ENCODE data around the gene BRI3. TPM values are rescaled to one million over a fixed set of nuclear protein-coding genes. Genes with fewer than 3 reads are reported as not detected.

BRI3 gene
- total RNA-seq, 1 donor from 2014 or later: 61.6 TPM

DNA sequence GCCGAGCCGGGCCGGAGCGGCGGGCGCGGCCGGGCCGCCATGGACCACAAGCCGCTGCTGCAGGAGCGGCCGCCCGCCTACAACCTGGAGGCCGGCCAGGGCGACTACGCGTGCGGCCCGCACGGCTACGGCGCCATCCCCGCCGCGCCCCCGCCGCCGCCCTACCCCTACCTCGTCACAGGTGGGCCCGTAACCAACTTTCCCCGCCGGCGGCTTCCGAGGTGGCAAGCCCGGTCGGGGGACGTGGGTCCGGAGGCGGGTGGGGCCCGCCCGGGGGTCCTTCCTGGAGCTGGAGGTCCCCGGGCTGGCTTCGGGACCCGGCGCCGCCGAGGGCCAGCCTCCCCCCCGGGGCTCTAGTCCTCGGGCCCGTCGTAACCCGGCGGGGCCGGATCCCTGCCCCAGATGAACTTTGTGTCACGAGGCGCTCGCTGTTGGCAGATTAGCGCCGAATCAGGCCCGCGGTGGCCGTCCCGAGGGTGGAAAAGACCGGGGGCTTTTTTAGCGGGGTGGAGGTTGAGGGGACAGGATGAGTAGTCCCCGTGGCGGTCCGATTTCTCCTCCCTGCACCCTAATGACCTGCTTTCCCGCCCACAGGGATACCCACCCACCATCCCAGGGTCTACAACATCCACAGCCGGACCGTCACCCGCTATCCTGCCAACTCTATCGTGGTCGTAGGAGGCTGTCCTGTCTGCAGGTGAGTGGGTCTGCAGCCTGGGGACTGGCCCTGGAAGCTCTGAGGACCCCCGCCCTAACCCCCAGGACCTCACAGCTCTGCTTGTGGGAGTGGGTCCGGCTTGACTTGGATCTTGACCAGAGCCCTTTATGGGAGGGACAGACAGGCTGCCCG, 496 bp downstream of the BRI3 start:
- Histone ChIP-seq H3K27me3 (no peaks in the 10 kb centered on the region), H3K4me3 (peak overlapping the region; percentile 93 to 100), H3K36me3 (no peaks in the 10 kb centered on the region), H3K9me3 (no peaks in the 10 kb centered on the region), H3K4me1 (peaks cover 29 to 38% of the 10 kb centered on the region in 2 donors), H3K27ac (peak overlapping the region; percentile 99)
- intact Hi-C loops (cut with DNase I): loop anchor here (1.0 to 10.0 kb wide), 7 partner anchors 30 to 1223 kb away; partner anchors contain the start of genes LMTK2, NPTX2, TECPR1 and TRRAP
- no peak for DNase-seq (ENCODE audit: low spot score in 2 of 2)
- TF ChIP-seq, protein P1, sequence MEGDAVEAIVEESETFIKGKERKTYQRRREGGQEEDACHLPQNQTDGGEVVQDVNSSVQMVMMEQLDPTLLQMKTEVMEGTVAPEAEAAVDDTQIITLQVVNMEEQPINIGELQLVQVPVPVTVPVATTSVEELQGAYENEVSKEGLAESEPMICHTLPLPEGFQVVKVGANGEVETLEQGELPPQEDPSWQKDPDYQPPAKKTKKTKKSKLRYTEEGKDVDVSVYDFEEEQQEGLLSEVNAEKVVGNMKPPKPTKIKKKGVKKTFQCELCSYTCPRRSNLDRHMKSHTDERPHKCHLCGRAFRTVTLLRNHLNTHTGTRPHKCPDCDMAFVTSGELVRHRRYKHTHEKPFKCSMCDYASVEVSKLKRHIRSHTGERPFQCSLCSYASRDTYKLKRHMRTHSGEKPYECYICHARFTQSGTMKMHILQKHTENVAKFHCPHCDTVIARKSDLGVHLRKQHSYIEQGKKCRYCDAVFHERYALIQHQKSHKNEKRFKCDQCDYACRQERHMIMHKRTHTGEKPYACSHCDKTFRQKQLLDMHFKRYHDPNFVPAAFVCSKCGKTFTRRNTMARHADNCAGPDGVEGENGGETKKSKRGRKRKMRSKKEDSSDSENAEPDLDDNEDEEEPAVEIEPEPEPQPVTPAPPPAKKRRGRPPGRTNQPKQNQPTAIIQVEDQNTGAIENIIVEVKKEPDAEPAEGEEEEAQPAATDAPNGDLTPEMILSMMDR (IDR thresholded peaks at IDR 0.05): no peak

DNA sequence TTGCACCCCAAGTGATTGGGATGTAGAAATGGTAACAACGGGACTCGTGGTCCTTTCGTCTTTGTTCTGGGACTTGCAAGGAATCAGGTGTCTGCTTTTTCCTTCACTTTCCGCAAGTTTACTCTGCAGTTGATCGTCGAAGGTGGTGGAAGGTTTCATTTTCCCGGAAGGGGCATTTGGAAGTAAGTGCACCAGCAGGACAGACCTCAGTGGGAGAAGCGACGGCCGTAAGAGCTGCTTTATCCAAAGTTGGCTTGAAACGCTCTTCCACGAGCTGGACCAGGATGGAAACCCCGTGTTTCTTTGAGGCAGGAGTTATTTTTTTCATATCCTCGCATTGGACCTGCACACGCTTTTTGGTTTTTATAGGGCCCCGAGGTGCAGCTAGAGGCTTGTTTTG, 1.2 kb downstream of the BRI3 start:
- peak overlapping the region; percentile 93 to 100 for H3K4me3 ChIP-seq
- TF ChIP-seq, protein P1 (IDR thresholded peaks at IDR 0.05): no peak
- H3K27me3 ChIP-seq: no peaks in the 10 kb centered on the region
- DNase-seq (ENCODE audit: low spot score in 2 of 2): no peak
- H3K27ac ChIP-seq: peak overlapping the region; percentile 99
- intact Hi-C loops (cut with DNase I): loop anchor here (5.0 to 10.0 kb wide), 4 partner anchors 335 to 1222 kb away; partner anchors contain the start of genes NPTX2, TRRAP, ZKSCAN5 and ZNF394
- no peaks in the 10 kb centered on the region for H3K9me3 ChIP-seq
- H3K4me1 ChIP-seq: peaks cover 29 to 45% of the 10 kb centered on the region in 2 donors
- H3K36me3 ChIP-seq: peaks cover 1 to 7% of the 10 kb centered on the region in 2 donors

DNA sequence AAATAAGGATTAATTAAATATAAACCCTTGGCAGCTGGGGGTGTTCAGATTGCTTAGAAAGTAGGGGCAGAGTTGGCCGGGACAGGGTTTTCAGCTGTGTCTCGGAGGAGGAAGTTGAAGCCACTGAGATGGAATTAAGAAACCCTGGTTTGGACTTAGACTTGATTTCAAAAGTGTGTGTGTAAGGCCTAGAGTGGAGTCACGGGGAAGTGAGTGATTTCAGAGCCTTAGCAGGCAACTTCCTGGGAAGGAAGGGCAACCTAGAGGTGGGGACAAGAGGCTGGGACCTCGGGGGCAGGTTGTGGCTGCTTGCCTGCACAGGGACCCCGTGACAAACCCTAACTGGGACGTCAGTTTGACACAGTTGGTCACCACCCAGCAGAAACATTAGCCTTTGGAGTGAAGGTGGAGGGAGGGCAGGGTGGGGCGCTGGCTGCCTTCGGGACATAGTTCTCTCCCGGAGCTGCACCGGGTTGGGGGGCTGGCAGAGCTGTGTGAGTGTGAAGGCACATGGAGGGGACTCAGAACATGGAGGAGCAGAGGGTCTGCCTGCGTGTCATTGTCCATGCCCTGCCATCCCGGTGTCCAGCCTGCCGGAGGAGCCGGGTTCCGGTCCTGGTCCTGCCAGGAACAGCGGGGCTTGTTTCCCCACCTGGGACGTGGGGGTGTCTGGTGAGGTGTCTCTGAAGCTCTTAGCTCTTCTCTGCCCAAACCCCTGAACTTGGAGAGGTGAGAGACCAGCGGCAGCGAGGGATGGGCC, 1.8 kb downstream of the BRI3 start:
- Histone ChIP-seq H3K27me3 (no peaks in the 10 kb centered on the region), H3K4me3 (peak overlapping the region; percentile 93 to 100), H3K27ac (peak overlapping the region; percentile 99), H3K36me3 (peaks cover 6 to 11% of the 10 kb centered on the region in 2 donors), H3K4me1 (peaks cover 34 to 50% of the 10 kb centered on the region in 2 donors), H3K9me3 (no peaks in the 10 kb centered on the region)
- peak; percentile 38 to 76 for DNase-seq (ENCODE audit: low spot score in 2 of 2)
- intact Hi-C loops (cut with DNase I): loop anchor here (5.0 to 10.0 kb wide), 4 partner anchors 334 to 1221 kb away; partner anchors contain the start of genes NPTX2, TRRAP, ZKSCAN5 and ZNF394
- TF ChIP-seq, protein P1 (IDR thresholded peaks at IDR 0.05): no peak

DNA sequence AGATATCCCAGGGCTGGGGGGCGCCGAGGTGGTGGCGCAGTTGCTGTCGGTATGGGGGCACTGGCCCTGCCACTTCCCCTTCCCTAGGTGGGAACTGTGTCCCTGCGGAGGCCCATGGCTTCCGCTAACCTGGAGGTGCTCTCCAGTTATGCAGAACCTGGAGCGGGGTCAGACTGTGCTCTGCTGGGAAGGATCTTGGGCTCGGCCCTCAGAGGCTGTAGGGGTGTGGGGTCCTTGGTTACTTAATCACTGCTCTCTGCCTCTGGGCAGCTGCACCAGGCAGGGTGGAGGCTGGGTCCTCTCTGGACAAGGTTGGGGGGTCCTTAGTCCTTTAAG, 2.4 kb downstream of the BRI3 start:
- Histone ChIP-seq H3K4me3 (peak overlapping the region; percentile 93 to 100), H3K9me3 (no peaks in the 10 kb centered on the region), H3K27ac (peak overlapping the region; percentile 99), H3K27me3 (no peaks in the 10 kb centered on the region), H3K4me1 (peaks cover 34 to 50% of the 10 kb centered on the region in 2 donors), H3K36me3 (peaks cover 6 to 16% of the 10 kb centered on the region in 2 donors)
- DNase-seq (ENCODE audit: low spot score in 2 of 2): no peak
- intact Hi-C loops (cut with DNase I): loop anchor here (5.0 to 10.0 kb wide), 4 partner anchors 333 to 1221 kb away; partner anchors contain the start of genes NPTX2, TRRAP, ZKSCAN5 and ZNF394
- TF ChIP-seq, protein P1 (IDR thresholded peaks at IDR 0.05): no peak

DNA sequence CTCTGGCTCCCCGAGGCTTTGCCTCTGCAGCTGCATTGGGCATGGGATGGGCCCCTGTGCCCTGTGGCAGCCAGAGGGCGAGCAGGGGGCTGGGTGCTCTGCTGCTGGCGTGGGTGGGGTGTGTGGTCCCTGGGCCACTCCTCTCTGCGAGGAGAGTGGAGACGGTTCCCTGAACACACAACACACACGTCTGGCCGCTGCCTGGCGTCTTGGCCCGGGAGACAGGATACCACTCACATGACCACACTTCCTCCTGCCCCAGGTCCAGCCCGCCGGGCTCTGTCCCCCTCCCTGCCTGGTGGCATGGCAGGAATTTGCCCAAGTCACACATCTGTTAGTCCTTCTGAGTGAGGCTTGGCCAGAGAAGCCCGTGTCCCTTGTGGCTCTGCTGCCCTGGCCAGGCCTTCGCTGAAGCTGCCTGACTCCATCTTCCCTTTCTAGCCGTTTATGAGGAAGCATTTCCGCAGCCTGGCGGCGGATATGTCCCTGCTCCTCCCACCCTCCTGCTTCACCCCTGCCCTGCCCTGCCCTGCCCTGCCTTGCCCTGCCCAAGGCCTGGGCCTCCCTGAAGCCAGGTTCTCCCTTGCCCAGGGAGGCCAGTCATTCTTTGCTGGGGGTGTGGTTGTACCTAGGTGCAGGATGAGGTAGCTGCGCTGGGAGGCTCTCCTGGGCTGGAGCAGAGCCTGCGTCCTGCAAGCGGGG, 3.0 kb downstream of the BRI3 start:
- Histone ChIP-seq H3K4me3 (peak overlapping the region; percentile 93 to 100), H3K36me3 (peaks cover 9 to 23% of the 10 kb centered on the region in 2 donors), H3K4me1 (peaks cover 34 to 53% of the 10 kb centered on the region in 2 donors), H3K27me3 (no peaks in the 10 kb centered on the region), H3K27ac (peak overlapping the region; percentile 99), H3K9me3 (no peaks in the 10 kb centered on the region)
- TF ChIP-seq, protein P1 (IDR thresholded peaks at IDR 0.05): peak in 2 of 3 experiments; percentile 8 to 19
- DNase-seq (ENCODE audit: low spot score in 2 of 2): peak; percentile 80 to 93
- intact Hi-C loops (cut with DNase I): loop anchor here (5.0 to 10.0 kb wide), 4 partner anchors 333 to 1220 kb away; partner anchors contain the start of genes NPTX2, TRRAP, ZKSCAN5 and ZNF394

Data from ascending aorta (tissue), 2 donors.